ENCODE measurements around the gene UBA5. TPM values are rescaled to one million over a fixed set of nuclear protein-coding genes. Genes with fewer than 3 reads are reported as not detected.

The UBA5 gene
- polyA plus RNA-seq, 1 donor = 65.6 TPM

GRCh38 chr3:132645058-132645457 is 15.1 kb upstream of the UBA5 start:
- Histone ChIP-seq H3K4me3 (ENCODE audit: low read length) (no peak overlapping the region), H3K4me1 (ENCODE audit: control insufficient read depth, insufficient read depth, low read length) (no peaks in the 10 kb centered on the region), H3K36me3 (ENCODE audit: control insufficient read depth, insufficient read depth, low read length) (peaks cover 7% of the 10 kb centered on the region), H3K9me3 (ENCODE audit: control insufficient read depth, low read depth, low read length) (no peaks in the 10 kb centered on the region), H3K27ac (ENCODE audit: low read length) (no peak overlapping the region), H3K27me3 (ENCODE audit: control insufficient read depth, insufficient read depth, low read length) (no peaks in the 10 kb centered on the region)
- no peak for DNase-seq
- no CpG with 5 or more reads among the region's 1 CpG for WGBS (ENCODE audit: insufficient coverage, low lambda C conversion rate)

DNA sequence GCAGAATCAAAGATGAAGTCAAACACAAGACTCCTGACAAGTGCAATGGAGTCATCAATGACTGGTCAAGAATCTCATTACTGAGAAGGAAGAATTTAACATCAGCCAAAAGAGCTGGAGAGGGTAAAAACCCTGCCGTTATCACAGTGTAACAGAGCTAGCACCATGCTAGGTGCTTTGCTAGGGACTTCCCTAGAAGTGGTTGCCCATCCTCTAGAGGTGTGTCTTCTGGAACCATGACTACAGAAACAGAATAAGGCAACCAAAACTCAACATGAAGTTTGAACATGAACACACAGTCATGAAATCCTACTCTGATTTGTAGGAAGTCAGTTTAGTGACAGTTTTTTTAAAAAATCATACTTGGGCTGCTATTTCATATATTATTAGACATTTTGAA is 10.0 kb upstream of the UBA5 start:
- DNase-seq = no peak
- H3K4me1 ChIP-seq (ENCODE audit: control insufficient read depth, insufficient read depth, low read length) = peaks cover 12% of the 10 kb centered on the region
- H3K36me3 ChIP-seq (ENCODE audit: control insufficient read depth, insufficient read depth, low read length) = no peaks in the 10 kb centered on the region
- H3K9me3 ChIP-seq (ENCODE audit: control insufficient read depth, low read depth, low read length) = no peaks in the 10 kb centered on the region
- WGBS (ENCODE audit: insufficient coverage, low lambda C conversion rate) = no CpG with 5 or more reads among the region's 1 CpG
- no peak overlapping the region for H3K27ac ChIP-seq (ENCODE audit: low read length)
- H3K4me3 ChIP-seq (ENCODE audit: low read length) = no peak overlapping the region
- no peaks in the 10 kb centered on the region for H3K27me3 ChIP-seq (ENCODE audit: control insufficient read depth, insufficient read depth, low read length)

GRCh38 chr3:132652640-132653270 is 7.4 kb upstream of the UBA5 start:
- no CpG with 5 or more reads among the region's 1 CpG for WGBS (ENCODE audit: insufficient coverage, low lambda C conversion rate)
- Histone ChIP-seq H3K36me3 (ENCODE audit: control insufficient read depth, insufficient read depth, low read length) (no peaks in the 10 kb centered on the region), H3K27ac (ENCODE audit: low read length) (peak overlapping the region; percentile 47), H3K27me3 (ENCODE audit: control insufficient read depth, insufficient read depth, low read length) (no peaks in the 10 kb centered on the region), H3K4me3 (ENCODE audit: low read length) (no peak overlapping the region), H3K9me3 (ENCODE audit: control insufficient read depth, low read depth, low read length) (no peaks in the 10 kb centered on the region), H3K4me1 (ENCODE audit: control insufficient read depth, insufficient read depth, low read length) (peaks cover 20% of the 10 kb centered on the region)
- DNase-seq = peak; percentile 56 to 78

- Histone ChIP-seq H3K27me3 (ENCODE audit: control insufficient read depth, insufficient read depth, low read length) (no peaks in the 10 kb centered on the region), H3K36me3 (ENCODE audit: control insufficient read depth, insufficient read depth, low read length) (no peaks in the 10 kb centered on the region), H3K27ac (ENCODE audit: low read length) (peak overlapping the region; percentile 81), H3K4me1 (ENCODE audit: control insufficient read depth, insufficient read depth, low read length) (peaks cover 20% of the 10 kb centered on the region), H3K9me3 (ENCODE audit: control insufficient read depth, low read depth, low read length) (no peaks in the 10 kb centered on the region), H3K4me3 (ENCODE audit: low read length) (no peak overlapping the region)
- no peak for DNase-seq
- no CpG with 5 or more reads among the region's 2 CpGs for WGBS (ENCODE audit: insufficient coverage, low lambda C conversion rate)
These were observed 5.9 kb upstream of the UBA5 start for GRCh38 chr3:132654190-132654589.

DNA sequence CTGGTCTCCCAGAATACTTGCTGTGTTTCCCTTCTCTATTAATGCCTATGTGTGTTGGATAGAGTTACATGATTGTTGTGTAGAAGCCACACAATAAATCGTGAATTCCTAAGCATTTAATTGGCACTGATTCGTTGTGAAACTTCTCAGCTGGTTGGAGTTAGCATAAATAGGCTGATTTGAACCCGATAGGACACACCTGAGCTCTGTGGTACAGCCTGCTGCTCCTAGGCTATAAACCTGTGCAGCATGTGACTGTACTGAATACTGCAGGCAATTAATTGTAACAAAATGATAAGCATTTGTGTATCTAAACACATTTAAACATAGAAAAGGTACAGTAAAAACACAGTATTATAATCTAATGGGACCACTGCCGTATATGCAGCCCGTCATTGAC is 5.4 kb upstream of the UBA5 start:
- Histone ChIP-seq H3K4me3 (ENCODE audit: low read length) (no peak overlapping the region), H3K9me3 (ENCODE audit: control insufficient read depth, low read depth, low read length) (no peaks in the 10 kb centered on the region)

GRCh38 chr3:132655471-132655870 is 4.7 kb upstream of the UBA5 start:
- H3K9me3 ChIP-seq (ENCODE audit: control insufficient read depth, low read depth, low read length) = no peaks in the 10 kb centered on the region
- no peak overlapping the region for H3K4me3 ChIP-seq (ENCODE audit: low read length)
- peak overlapping the region; percentile 81 for H3K27ac ChIP-seq (ENCODE audit: low read length)
- WGBS (ENCODE audit: insufficient coverage, low lambda C conversion rate) = 42% methylated on average over 2 of the region's 2 CpGs
- peaks cover 20% of the 10 kb centered on the region for H3K4me1 ChIP-seq (ENCODE audit: control insufficient read depth, insufficient read depth, low read length)
- peak in 1 of 2 donors; percentile 20 for DNase-seq
- H3K36me3 ChIP-seq (ENCODE audit: control insufficient read depth, insufficient read depth, low read length) = no peaks in the 10 kb centered on the region
- H3K27me3 ChIP-seq (ENCODE audit: control insufficient read depth, insufficient read depth, low read length) = no peaks in the 10 kb centered on the region

More for the DNA sequence above, 5.4 kb upstream of the UBA5 start:
- Histone ChIP-seq H3K27me3 (ENCODE audit: control insufficient read depth, insufficient read depth, low read length) (no peaks in the 10 kb centered on the region), H3K27ac (ENCODE audit: low read length) (peak overlapping the region; percentile 81), H3K36me3 (ENCODE audit: control insufficient read depth, insufficient read depth, low read length) (no peaks in the 10 kb centered on the region), H3K4me1 (ENCODE audit: control insufficient read depth, insufficient read depth, low read length) (peaks cover 20% of the 10 kb centered on the region)
- WGBS (ENCODE audit: insufficient coverage, low lambda C conversion rate) = no CpG with 5 or more reads among the region's 5 CpGs
- DNase-seq = peak; percentile 72 to 82

GRCh38 chr3:132657869-132658747 is 2.0 kb upstream of the UBA5 start:
- Histone ChIP-seq H3K27ac (ENCODE audit: low read length) (peak overlapping the region; percentile 97), H3K27me3 (ENCODE audit: control insufficient read depth, insufficient read depth, low read length) (no peaks in the 10 kb centered on the region), H3K4me1 (ENCODE audit: control insufficient read depth, insufficient read depth, low read length) (peaks cover 24% of the 10 kb centered on the region), H3K9me3 (ENCODE audit: control insufficient read depth, low read depth, low read length) (no peaks in the 10 kb centered on the region), H3K36me3 (ENCODE audit: control insufficient read depth, insufficient read depth, low read length) (no peaks in the 10 kb centered on the region), H3K4me3 (ENCODE audit: low read length) (peak overlapping the region; percentile 85)
- DNase-seq = peak; percentile 35 to 73
- 65% methylated on average over 2 of the region's 8 CpGs for WGBS (ENCODE audit: insufficient coverage, low lambda C conversion rate)

DNA sequence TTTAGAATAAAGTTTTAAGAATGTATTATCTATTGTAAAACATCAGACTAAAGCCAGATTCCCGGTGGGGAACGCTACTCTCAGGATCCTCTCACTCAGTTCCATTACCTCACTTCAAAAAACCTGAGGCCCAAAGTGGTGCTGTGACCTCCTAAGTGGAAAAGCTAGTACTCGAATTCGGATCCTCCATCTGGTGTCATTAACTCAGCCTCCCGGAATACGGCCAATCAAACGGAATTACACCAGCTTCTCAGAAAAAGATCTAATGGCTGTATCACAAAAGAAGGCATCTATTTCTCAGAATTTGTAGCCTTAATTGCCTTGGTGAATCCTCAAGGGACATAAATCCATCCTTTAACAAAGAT is 1.1 kb upstream of the UBA5 start:
- WGBS (ENCODE audit: insufficient coverage, low lambda C conversion rate) = 40% methylated on average over 2 of the region's 7 CpGs
- peaks cover 21% of the 10 kb centered on the region for H3K4me1 ChIP-seq (ENCODE audit: control insufficient read depth, insufficient read depth, low read length)
- no peaks in the 10 kb centered on the region for H3K27me3 ChIP-seq (ENCODE audit: control insufficient read depth, insufficient read depth, low read length)
- H3K27ac ChIP-seq (ENCODE audit: low read length) = peak overlapping the region; percentile 97
- no peak for DNase-seq
- peak overlapping the region; percentile 85 for H3K4me3 ChIP-seq (ENCODE audit: low read length)
- H3K9me3 ChIP-seq (ENCODE audit: control insufficient read depth, low read depth, low read length) = no peaks in the 10 kb centered on the region
- H3K36me3 ChIP-seq (ENCODE audit: control insufficient read depth, insufficient read depth, low read length) = no peaks in the 10 kb centered on the region

GRCh38 chr3:132659365-132660051 is 621 bp upstream of the UBA5 start, which contains the start of gene ACAD11:
ACAD11 (minus strand) TSS chr3:132659809; CDS start chr3:132659751, 58 bp downstream.
- Histone ChIP-seq H3K27ac (ENCODE audit: low read length) (peak within 1 kb of the TSS; percentile 97), H3K4me1 (ENCODE audit: control insufficient read depth, insufficient read depth, low read length) (peaks cover 18% of the 10 kb centered on the region), H3K27me3 (ENCODE audit: control insufficient read depth, insufficient read depth, low read length) (no peaks in the 10 kb centered on the region), H3K9me3 (ENCODE audit: control insufficient read depth, low read depth, low read length) (no peaks in the 10 kb centered on the region), H3K4me3 (ENCODE audit: low read length) (peak within 1 kb of the TSS; percentile 85), H3K36me3 (ENCODE audit: control insufficient read depth, insufficient read depth, low read length) (no peaks in the 10 kb centered on the region)
- WGBS (ENCODE audit: insufficient coverage, low lambda C conversion rate) = no CpG with 5 or more reads among the region's 34 CpGs
- DNase-seq = peak; percentile 73 to 87

DNA sequence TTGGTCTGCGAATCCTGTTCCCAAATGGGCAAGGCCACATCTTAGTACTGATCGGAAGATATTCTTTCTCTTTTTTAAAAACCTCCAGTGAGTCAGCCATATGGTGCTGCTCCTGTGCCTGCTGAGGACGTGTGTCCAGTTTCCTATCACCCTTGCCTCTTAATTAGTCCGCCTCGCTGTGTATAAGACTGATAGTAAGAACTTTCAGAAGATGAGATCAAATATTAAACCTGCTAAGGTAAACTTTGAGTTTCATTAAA is 612 bp downstream of the UBA5 start:
- H3K27ac ChIP-seq (ENCODE audit: low read length) = peak overlapping the region; percentile 97
- H3K36me3 ChIP-seq (ENCODE audit: control insufficient read depth, insufficient read depth, low read length) = no peaks in the 10 kb centered on the region
- DNase-seq = no peak
- H3K9me3 ChIP-seq (ENCODE audit: control insufficient read depth, low read depth, low read length) = no peaks in the 10 kb centered on the region
- peak overlapping the region; percentile 85 for H3K4me3 ChIP-seq (ENCODE audit: low read length)
- no CpG with 5 or more reads among the region's 5 CpGs for WGBS (ENCODE audit: insufficient coverage, low lambda C conversion rate)
- H3K4me1 ChIP-seq (ENCODE audit: control insufficient read depth, insufficient read depth, low read length) = peaks cover 9% of the 10 kb centered on the region
- H3K27me3 ChIP-seq (ENCODE audit: control insufficient read depth, insufficient read depth, low read length) = no peaks in the 10 kb centered on the region
